Prostate gland (tissue), 2 donors: ENCODE data around the gene GATAD2B. TPM values are rescaled to one million over a fixed set of nuclear protein-coding genes. Genes with fewer than 3 reads are reported as not detected.
"Not testable (repeated sequence)": the region's sequence is repeated elsewhere in the genome, so short reads cannot be mapped to it uniquely, and the experiment has no call there.

Experiments
- DNase-seq: peaks from one replicate; pipeline ENCODE4 v3.0.0-alpha.2; 2019; ENCODE audit warnings: low spot score
- H3K27ac ChIP-seq, 2 donors: fragments of 200-600 bp; sonication (generic); 2 replicates each; pipeline ENCODE4 v1.5.1; 2017 to 2019
- H3K27me3 ChIP-seq: fragments of 200-600 bp; sonication (generic); replicated peaks from 2 replicates; pipeline ENCODE4 v1.5.1; 2019; ENCODE audit not compliant: insufficient read depth
- H3K36me3 ChIP-seq, 2 donors: fragments of 200-600 bp; sonication (generic); 1 replicate in 1 of 2; 2 replicates in 1 of 2; pipeline versions ENCODE4 v1.5.1 to v1.8.1; 2017 to 2019
- H3K4me1 ChIP-seq: fragments of 200-600 bp; sonication (generic); replicated peaks from 2 replicates; pipeline ENCODE4 v1.5.1; 2019
- H3K4me3 ChIP-seq, 2 donors: fragments of 200-600 bp; sonication (generic); 2 replicates each; pipeline ENCODE4 v1.5.1; 2017 to 2019
- H3K9me3 ChIP-seq: fragments of 200-600 bp; sonication (generic); 2 replicates; pipeline ENCODE4 v1.5.1; 2017
- CTCF ChIP-seq, 4 experiments: fragments of 200-600 bp in 2 of 4; fragments of 450-650 bp in 2 of 4; sonication (generic) in 2 of 4; IDR thresholded peaks; 1 replicate in 3 of 4; 2 replicates in 1 of 4; pipeline ENCODE4 v1.5.1; 2016 to 2019; ENCODE audit warnings: antibody characterized with exemption in 4 of 4, mild to moderate bottlenecking in 2 of 4, moderate library complexity in 2 of 4
- POLR2A ChIP-seq: fragments of 450-650 bp; IDR thresholded peaks from one replicate; pipeline ENCODE4 v1.6.1; 2016; ENCODE audit warnings: antibody characterized with exemption, mild to moderate bottlenecking
- POLR2AphosphoS5 ChIP-seq: sonication (generic); formaldehyde crosslinking; IDR thresholded peaks from one replicate; pipeline ENCODE4 v1.6.1; 2017; ENCODE audit warnings: antibody characterized with exemption
- WGBS: methylation state at CpG from one replicate; pipeline ENCODE4 v1.1.5; 2018; 5-methylcytosine and 5-hydroxymethylcytosine counted together
- intact Hi-C: fragments of 100-400 bp; cut with DNase I; formaldehyde crosslinking; loops from one replicate; pipeline ENCODE4 v1.14.2; 2022
- total RNA-seq, 2 donors: library from RNA; depleted of rRNA; stranded (reverse); fragments of >200 nt; gene quantifications; one replicate each; pipeline ENCODE4 v1.1.0, GENCODE V29; 2016

The GATAD2B gene
- total RNA-seq, 2 donors from 2014 or later = 24.5 to 29.7 TPM

DNA sequence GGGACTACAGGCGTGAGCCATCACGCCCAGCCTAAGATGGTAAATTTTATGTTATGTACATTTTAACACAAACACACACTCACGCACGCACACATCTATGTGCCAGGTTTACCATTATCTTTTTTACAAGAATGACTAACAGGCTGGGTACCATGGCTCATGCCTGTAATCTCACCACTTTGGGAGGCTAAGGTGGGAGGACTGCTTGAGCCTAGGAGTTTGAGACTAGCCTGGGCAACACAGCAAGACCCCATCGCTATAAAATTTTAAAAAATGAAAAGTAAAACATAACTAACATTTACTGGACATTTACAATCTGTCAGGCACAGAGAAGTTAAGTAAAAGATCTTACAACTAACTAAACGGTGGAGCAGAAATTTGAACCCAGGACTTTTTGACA, 14.7 kb downstream of the GATAD2B start:
- Histone ChIP-seq H3K27ac (no peak overlapping the region), H3K4me1 (no peaks in the 10 kb centered on the region), H3K27me3 (no peaks in the 10 kb centered on the region), H3K9me3 (no peaks in the 10 kb centered on the region), H3K36me3 (no peaks in the 10 kb centered on the region), H3K4me3 (no peak overlapping the region)
- TF ChIP-seq POLR2A (no peak), POLR2AphosphoS5 (no peak), CTCF (IDR thresholded peaks at IDR 0.05) (no peak)
- no peak for DNase-seq
- 89% methylated on average over 6 of the region's 6 CpGs for WGBS
- intact Hi-C loops = no loop called here

DNA sequence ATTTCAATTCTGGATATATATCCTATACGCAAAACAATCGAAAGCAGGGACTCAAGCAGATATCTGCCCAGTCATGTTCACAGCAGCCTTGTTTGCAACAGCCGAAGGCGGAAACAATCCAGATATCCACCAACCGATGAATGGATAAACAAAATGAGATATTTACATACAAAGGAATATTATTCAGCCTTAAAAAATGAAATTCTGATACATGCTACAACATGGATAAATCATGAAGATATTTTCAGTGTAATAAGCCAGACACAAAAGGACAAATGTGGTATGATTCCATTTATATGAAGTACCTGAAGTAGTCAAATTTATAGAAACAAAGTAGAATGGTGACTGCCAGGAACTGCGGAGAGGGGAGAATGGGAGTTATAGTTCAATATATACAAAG, 15.6 kb downstream of the GATAD2B start:
- H3K27me3 ChIP-seq = no peaks in the 10 kb centered on the region
- no peaks in the 10 kb centered on the region for H3K36me3 ChIP-seq
- intact Hi-C loops = no loop called here
- no peaks in the 10 kb centered on the region for H3K4me1 ChIP-seq
- H3K27ac ChIP-seq = no peak overlapping the region
- 88% methylated on average over 6 of the region's 6 CpGs for WGBS
- TF ChIP-seq POLR2A = no peak
- DNase-seq = no peak
- no peak overlapping the region for H3K4me3 ChIP-seq
- H3K9me3 ChIP-seq = no peaks in the 10 kb centered on the region

DNA sequence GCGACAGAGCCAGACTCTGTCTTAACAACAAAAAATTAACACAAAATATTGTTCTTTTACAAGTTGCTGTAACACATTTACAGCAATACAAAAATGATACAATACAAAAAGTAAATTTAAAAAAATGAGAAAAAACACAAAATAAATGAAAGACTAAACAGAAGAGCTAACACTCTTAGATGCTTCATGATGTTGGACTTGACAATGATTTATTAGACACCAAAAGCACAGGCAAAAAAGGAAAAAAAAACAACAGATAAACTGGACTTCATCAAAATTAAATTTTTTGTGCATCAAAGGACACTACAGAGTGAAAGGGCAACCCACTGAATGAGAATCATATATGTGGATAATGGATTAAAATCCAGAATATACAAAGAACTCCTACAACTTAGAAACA, 16.4 kb downstream of the GATAD2B start:
- Histone ChIP-seq H3K4me3 (no peak overlapping the region), H3K36me3 (no peaks in the 10 kb centered on the region), H3K27me3 (no peaks in the 10 kb centered on the region), H3K27ac (no peak overlapping the region), H3K9me3 (no peaks in the 10 kb centered on the region), H3K4me1 (no peaks in the 10 kb centered on the region)
- 91% methylated on average over 1 of the region's 1 CpG for WGBS
- intact Hi-C loops = no loop called here
- TF ChIP-seq POLR2A (no peak), CTCF (IDR thresholded peaks at IDR 0.05) (no peak), POLR2AphosphoS5 (no peak)
- DNase-seq = no peak

DNA sequence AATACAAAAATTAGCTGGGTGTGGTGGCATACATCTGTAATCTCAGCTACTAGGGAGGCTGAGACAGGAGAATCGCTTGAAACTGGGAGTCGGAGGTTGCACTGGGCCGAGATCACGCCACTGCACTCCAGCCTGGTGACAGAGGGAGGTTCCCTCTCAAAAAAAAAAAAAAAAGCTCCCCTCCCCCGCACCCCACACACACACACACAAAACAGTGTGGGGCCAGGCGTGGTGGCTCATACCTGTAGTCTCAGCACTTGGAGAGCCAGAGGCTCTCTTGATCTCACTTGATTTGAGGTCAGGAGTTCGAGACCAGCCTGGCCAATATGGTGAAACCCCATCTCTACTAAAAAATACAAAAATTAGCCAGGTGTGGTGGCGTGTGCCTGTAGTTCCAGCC, 16.9 kb downstream of the GATAD2B start:
- H3K27ac ChIP-seq, intact Hi-C loops, H3K27me3 ChIP-seq, H3K36me3 ChIP-seq, DNase-seq, H3K9me3 ChIP-seq, H3K4me1 ChIP-seq, H3K4me3 ChIP-seq: not testable (repeated sequence)
- WGBS = 95% methylated on average over 8 of the region's 8 CpGs

DNA sequence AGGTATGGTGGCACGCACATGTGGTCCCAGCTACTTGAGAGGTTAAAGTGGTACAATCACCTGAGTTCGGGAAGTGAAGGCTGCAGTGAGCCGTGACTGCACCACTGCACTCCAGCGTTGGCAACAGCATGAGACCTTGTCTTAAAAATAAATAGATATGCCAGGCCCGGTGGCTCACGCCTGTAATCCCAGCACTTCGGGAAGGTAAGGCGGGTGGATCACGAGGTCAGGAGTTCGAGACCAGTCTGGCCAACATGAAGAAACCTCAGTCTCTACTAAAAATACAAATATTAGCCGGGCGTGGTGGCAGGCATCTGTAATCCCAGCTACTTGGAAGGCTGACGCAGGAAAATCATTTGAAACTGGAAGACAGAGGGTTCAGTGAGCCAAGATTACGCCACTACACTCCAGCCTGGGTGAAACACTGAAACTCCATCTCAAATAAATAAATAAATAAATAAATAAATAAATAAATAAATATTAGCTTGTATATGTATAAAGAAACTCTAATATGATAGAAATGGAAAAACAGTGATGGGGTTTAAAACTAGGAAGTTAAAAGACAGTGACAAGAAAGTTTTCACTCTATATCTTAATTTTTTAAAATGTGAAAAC, 18.8 kb downstream of the GATAD2B start:
- Histone ChIP-seq H3K9me3 (no peaks in the 10 kb centered on the region), H3K4me1 (no peaks in the 10 kb centered on the region), H3K36me3 (no peaks in the 10 kb centered on the region), H3K27ac (no peak overlapping the region), H3K27me3 (no peaks in the 10 kb centered on the region), H3K4me3 (no peak overlapping the region)
- DNase-seq = no peak
- WGBS = 89% methylated on average over 14 of the region's 14 CpGs
- intact Hi-C loops = no loop called here
- TF ChIP-seq POLR2A = no peak
- TF ChIP-seq POLR2AphosphoS5 = no peak
- TF ChIP-seq CTCF (IDR thresholded peaks at IDR 0.05) = no peak

GRCh38 chr1:153899509-153899908, 23.3 kb downstream of the GATAD2B start:
- intact Hi-C loops = no loop called here
- H3K9me3 ChIP-seq = no peaks in the 10 kb centered on the region
- WGBS = 93% methylated on average over 6 of the region's 6 CpGs
- H3K4me3 ChIP-seq = no peak overlapping the region
- TF ChIP-seq POLR2A (no peak), CTCF (IDR thresholded peaks at IDR 0.05) (no peak), POLR2AphosphoS5 (no peak)
- no peaks in the 10 kb centered on the region for H3K27me3 ChIP-seq
- no peaks in the 10 kb centered on the region for H3K36me3 ChIP-seq
- no peak for DNase-seq
- no peaks in the 10 kb centered on the region for H3K4me1 ChIP-seq
- H3K27ac ChIP-seq = no peak overlapping the region

GRCh38 chr1:153895866-153896265, 26.9 kb downstream of the GATAD2B start:
- H3K27me3 ChIP-seq, H3K4me1 ChIP-seq, H3K27ac ChIP-seq, H3K9me3 ChIP-seq, H3K4me3 ChIP-seq, intact Hi-C loops, DNase-seq, H3K36me3 ChIP-seq: not testable (repeated sequence)
- WGBS = 80% methylated on average over 1 of the region's 1 CpG

- DNase-seq, H3K4me1 ChIP-seq, H3K36me3 ChIP-seq, H3K4me3 ChIP-seq, H3K9me3 ChIP-seq, intact Hi-C loops, H3K27ac ChIP-seq, H3K27me3 ChIP-seq: not testable (repeated sequence)
- WGBS = 94% methylated on average over 7 of the region's 7 CpGs
Measured at GRCh38 chr1:153891042-153891441, 31.7 kb downstream of the GATAD2B start.
